ENCODE results near the gene SNED1. TPM values are rescaled to one million over a fixed set of nuclear protein-coding genes. Genes with fewer than 3 reads are reported as not detected.

Gene SNED1
- total and polyA plus RNA-seq, 9 of the 15 experiments (the other 6 are each of a cell fraction or from before 2014, with no cell fraction given): 0.03 to 0.07 (median 0.05) TPM; not detected in 5

GRCh38 chr2:241067501-241068135 is 69.2 kb downstream of the SNED1 start:
- Histone ChIP-seq H3K36me3 (ENCODE audit: control insufficient read depth, insufficient read depth, low read length) (no peaks in the 10 kb centered on the region), H3K79me2 (ENCODE audit: control insufficient read depth, insufficient read depth, low read length) (no peaks in the 10 kb centered on the region), H3K9ac (ENCODE audit: insufficient read depth in 1 of 2, low read depth in 2 of 2, low read length in 2 of 2) (no peak overlapping the region), H3K9me1 (ENCODE audit: control insufficient read depth, insufficient read depth, low read length) (no peaks in the 10 kb centered on the region), H3K4me2 (ENCODE audit: insufficient read depth, low read length) (no peak overlapping the region), H3K4me1 (replicated peaks in 1 of 2; ENCODE audit: control insufficient read depth in 2 of 2, insufficient read depth in 2 of 2, low read length in 2 of 2) (peaks cover 0 to 34% of the 10 kb centered on the region in 2 experiments; a peak in 2 of 5 replicates), H3K27me3 (ENCODE audit: control insufficient read depth in 2 of 2, insufficient read depth in 2 of 2, low read length in 2 of 2) (peaks cover 13 to 84% of the 10 kb centered on the region in 2 experiments; a peak in 3 of 5 replicates), H3K4me3 (no peak overlapping the region), H4K20me1 (replicated peaks; ENCODE audit: control insufficient read depth, insufficient read depth, low read length) (0 out of 2 replicates have a peak, but pooled peaks cover 6% of the 10 kb centered on the region), H2AFZ (ENCODE audit: low read depth, low read length) (no peak overlapping the region), H3K27ac (ENCODE audit: extremely low read depth, low read depth, low read length) (no peak overlapping the region), H3K9me3 (replicated peaks; ENCODE audit: control insufficient read depth, insufficient read depth, low read depth, low read length) (no peaks in the 10 kb centered on the region)
- ChIA-PET POLR2A (interaction anchor here (0.6 to 1.1 kb wide), 4 partner anchors 11 to 150 kb away, joined by 3 to 5 read pairs (median 3); no protein-coding TSS in a partner anchor), CTCF (ENCODE audit: low intra/inter-chr PET ratio) (no interaction called here)
- FAIRE-seq (no peak), DNase-seq (ENCODE audit: extremely low read depth in 1 of 4, low spot score in 3 of 4) (no peak), ATAC-seq (no peak)
- WGBS (ENCODE audit: insufficient coverage, low coverage, missing lambda C conversion rate): 3% methylated on average over 14 of the region's 21 CpGs
- in situ Hi-C loops (cut with MboI): no loop called here
- no TSS peak for BruUV-seq (replicated peaks)
- intact Hi-C loops (cut with micrococcal nuclease): no loop called here
- no peak for TF ChIP-seq BDP1 (IDR thresholded peaks at IDR 0.05; ENCODE audit: insufficient read depth, insufficient read length)
- no peak for TF ChIP-seq GTF2B (IDR thresholded peaks at IDR 0.05; ENCODE audit: extremely low read depth, insufficient read length)
- TF ChIP-seq TEAD4 (IDR thresholded peaks at IDR 0.05; ENCODE audit: low read length): no peak
- no peak for TF ChIP-seq TEAD4 (CRISPR knock-in tag; IDR thresholded peaks at IDR 0.05; ENCODE audit: borderline replicate concordance)
- no peak for TF ChIP-seq SLC30A9 (CRISPR knock-in tag; IDR thresholded peaks at IDR 0.05)
- no peak for TF ChIP-seq SIRT6 (IDR thresholded peaks at IDR 0.05; ENCODE audit: low read depth, low read length)
- no peak for TF ChIP-seq MTA2 (IDR thresholded peaks at IDR 0.05; ENCODE audit: low read depth)
- no peak for TF ChIP-seq FUS (optimal IDR thresholded peaks at IDR 0.05; ENCODE audit: low read depth, low read length)
